ENCODE measurements around the gene LIF. TPM values are rescaled to one million over a fixed set of nuclear protein-coding genes. Genes with fewer than 3 reads are reported as not detected.
A peak's percentile ranks its signal among the peaks of the same experiment; 100 is the strongest.

LIF gene
- total RNA-seq, 4 donors from 2014 or later = 4.0 to 5.2 (median 4.4) TPM

DNA sequence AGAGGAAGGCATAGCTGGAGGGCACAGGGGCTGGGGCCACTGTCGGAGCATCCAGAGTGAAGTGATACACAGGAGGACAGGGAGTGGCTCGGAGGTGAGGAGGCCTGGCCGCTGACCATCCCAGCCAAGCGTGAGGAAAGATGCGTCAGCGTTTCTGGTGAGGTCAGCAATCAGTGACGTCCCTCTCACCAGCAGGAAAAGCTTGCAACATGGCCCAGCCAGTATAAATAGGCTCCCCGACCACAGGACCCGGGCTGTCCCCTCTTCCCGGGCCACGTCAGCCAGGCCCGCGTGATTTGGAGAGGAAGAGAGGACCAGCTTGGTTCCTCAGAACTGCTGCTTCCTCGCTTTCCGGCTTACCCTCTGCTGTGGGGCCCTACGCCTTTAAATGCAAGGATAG is 24.3 kb upstream of the LIF start:
- in situ Hi-C loops (cut with MboI; ENCODE audit: low pct_ligation_motif_present in 1 of 4, low pct_unique_long_range_greater_than_20kb in 1 of 4, low sequenced_read_pairs in 3 of 4) (no loop called here), intact Hi-C loops (cut with DNase I; ENCODE audit: low total_unique reads) (no loop called here)
- H3K36me3 ChIP-seq = no peaks in the 10 kb centered on the region
- H3K9me3 ChIP-seq = no peaks in the 10 kb centered on the region
- peak; percentile 57 for DNase-seq
- no peak overlapping the region for H3K4me3 ChIP-seq
- no peaks in the 10 kb centered on the region for H3K27me3 ChIP-seq
- TF ChIP-seq POLR2A (IDR thresholded peaks at IDR 0.05) (no peak), POLR2AphosphoS5 (IDR thresholded peaks at IDR 0.05) (peak in 1 of 3 donors; percentile 12), EP300 (IDR thresholded peaks at IDR 0.05; ENCODE audit: low read depth) (no peak)
- TF ChIP-seq, protein P1, sequence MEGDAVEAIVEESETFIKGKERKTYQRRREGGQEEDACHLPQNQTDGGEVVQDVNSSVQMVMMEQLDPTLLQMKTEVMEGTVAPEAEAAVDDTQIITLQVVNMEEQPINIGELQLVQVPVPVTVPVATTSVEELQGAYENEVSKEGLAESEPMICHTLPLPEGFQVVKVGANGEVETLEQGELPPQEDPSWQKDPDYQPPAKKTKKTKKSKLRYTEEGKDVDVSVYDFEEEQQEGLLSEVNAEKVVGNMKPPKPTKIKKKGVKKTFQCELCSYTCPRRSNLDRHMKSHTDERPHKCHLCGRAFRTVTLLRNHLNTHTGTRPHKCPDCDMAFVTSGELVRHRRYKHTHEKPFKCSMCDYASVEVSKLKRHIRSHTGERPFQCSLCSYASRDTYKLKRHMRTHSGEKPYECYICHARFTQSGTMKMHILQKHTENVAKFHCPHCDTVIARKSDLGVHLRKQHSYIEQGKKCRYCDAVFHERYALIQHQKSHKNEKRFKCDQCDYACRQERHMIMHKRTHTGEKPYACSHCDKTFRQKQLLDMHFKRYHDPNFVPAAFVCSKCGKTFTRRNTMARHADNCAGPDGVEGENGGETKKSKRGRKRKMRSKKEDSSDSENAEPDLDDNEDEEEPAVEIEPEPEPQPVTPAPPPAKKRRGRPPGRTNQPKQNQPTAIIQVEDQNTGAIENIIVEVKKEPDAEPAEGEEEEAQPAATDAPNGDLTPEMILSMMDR (IDR thresholded peaks at IDR 0.05) = no peak
- 76 to 87% methylated on average over 6 to 15 of the region's 16 CpGs for WGBS, 2 donors (ENCODE audit: low coverage in 1 of 2)
- peak overlapping the region in 1 of 4 donors; percentile 4 for H3K27ac ChIP-seq
- H3K4me1 ChIP-seq = peaks cover 0 to 4% (median 0%) of the 10 kb centered on the region in 4 donors

DNA sequence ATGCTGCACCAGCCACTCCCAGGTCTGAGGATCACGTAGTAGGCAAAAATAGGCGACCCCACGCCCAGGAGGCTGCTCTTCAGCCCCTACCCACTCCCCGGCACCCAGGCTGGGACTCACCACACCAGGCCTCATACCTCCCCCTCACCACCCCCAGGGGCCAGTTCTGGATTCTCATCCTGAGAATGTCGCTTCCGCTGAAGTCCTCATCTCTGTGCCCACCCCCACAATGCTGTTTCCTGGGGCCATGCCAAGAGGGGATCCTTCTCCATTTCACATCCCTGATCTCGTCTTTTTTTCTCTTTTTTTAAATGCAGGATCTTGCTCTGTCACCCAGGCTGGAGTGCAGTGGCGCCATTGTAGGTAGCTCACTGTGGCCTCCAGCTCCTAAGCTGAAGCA is 21.8 kb upstream of the LIF start:
- WGBS, 2 donors (ENCODE audit: low coverage in 1 of 2) = 91% methylated on average over 8 of the region's 8 CpGs; no CpG with 5 or more reads in 1 of the 2 donors
- no peaks in the 10 kb centered on the region for H3K36me3 ChIP-seq
- H3K4me1 ChIP-seq = peaks cover 0 to 5% (median 0%) of the 10 kb centered on the region in 4 donors
- H3K27ac ChIP-seq = no peak overlapping the region
- TF ChIP-seq POLR2AphosphoS5 (IDR thresholded peaks at IDR 0.05) (no peak), EP300 (IDR thresholded peaks at IDR 0.05; ENCODE audit: low read depth) (no peak), POLR2A (IDR thresholded peaks at IDR 0.05) (no peak)
- TF ChIP-seq, protein P1 (IDR thresholded peaks at IDR 0.05) = no peak
- H3K9me3 ChIP-seq = no peaks in the 10 kb centered on the region
- no peaks in the 10 kb centered on the region for H3K27me3 ChIP-seq
- no peak for DNase-seq
- no peak overlapping the region for H3K4me3 ChIP-seq
- intact Hi-C loops (cut with DNase I; ENCODE audit: low total_unique reads) = loop anchor here (10.0 kb wide), 1 partner anchor 86 kb away; the partner anchor contains the start of genes CCDC157 and SF3A1
- in situ Hi-C loops (cut with MboI; ENCODE audit: low pct_ligation_motif_present in 1 of 4, low pct_unique_long_range_greater_than_20kb in 1 of 4, low sequenced_read_pairs in 3 of 4) = loop anchor here in 3 of 4 donors (10.0 kb wide), 3 partner anchors 116 to 164 kb away; partner anchors contain the start of genes RNF215 (in 1 of the 3) and SEC14L2 (in 1 of the 3)

DNA sequence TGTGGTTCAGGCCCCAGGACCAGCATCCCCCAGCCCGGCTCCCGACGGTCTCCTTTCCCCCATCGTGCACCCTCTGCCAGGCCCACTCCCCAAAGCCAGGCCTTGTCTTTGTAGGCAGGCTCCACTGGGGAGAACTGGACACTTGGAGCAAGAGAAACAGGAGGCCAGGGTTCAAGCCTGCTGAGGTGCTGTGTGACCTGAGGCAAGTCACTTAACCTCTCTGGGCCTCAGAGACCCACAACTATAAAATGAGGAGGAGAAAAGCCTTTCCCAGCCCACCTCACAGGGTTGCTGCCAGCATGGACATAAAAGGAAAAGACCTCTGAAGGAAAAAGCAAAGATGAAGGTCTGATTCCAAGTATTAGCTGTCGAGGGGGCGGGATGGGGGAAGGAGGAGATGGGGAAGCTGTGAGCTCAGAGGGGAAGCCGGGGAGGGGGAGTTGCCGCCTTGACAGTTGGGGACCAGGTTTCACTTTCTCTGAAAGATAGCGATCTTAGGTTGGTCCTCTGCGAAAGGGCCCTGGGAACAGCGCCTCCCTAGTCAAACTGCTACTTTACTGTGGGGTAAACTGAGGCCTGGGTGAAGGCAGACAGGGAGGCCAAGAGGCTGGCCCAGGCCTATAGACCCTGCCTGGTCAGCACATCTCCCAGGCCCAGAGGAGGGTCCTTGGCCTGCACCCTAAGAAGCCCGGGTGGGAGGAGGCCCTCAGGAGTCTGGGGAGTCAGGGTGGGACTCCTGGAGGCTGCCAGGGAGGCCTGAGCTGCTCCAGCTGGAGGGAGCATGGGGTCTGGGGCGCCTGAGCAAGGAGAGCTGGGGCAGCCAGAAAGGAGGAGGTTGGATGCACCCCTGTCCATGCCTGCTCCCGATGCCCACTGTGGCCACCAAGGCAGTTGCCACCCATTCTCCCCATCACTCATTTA is 21.1 kb upstream of the LIF start:
- H3K4me3 ChIP-seq = peak overlapping the region in 1 of 4 donors; percentile 38
- 40 to 72% methylated on average over 1 to 14 of the region's 14 CpGs for whole genome bisulfite sequencing, 2 donors (ENCODE audit: low coverage in 1 of 2)
- H3K36me3 ChIP-seq = no peaks in the 10 kb centered on the region
- TF ChIP-seq POLR2AphosphoS5 (IDR thresholded peaks at IDR 0.05) = no peak
- no peak for TF ChIP-seq EP300 (IDR thresholded peaks at IDR 0.05; ENCODE audit: low read depth)
- no peak for DNase-seq
- no peaks in the 10 kb centered on the region for H3K9me3 ChIP-seq
- in situ Hi-C loops (cut with MboI; ENCODE audit: low pct_ligation_motif_present in 1 of 4, low pct_unique_long_range_greater_than_20kb in 1 of 4, low sequenced_read_pairs in 3 of 4) (loop anchor here in 3 of 4 donors (10.0 kb wide), 3 partner anchors 117 to 163 kb away; partner anchors contain the start of genes RNF215 (in 1 of the 3) and SEC14L2 (in 1 of the 3)), intact Hi-C loops (cut with DNase I; ENCODE audit: low total_unique reads) (loop anchor here (10.0 kb wide), 1 partner anchor 87 kb away; the partner anchor contains the start of genes CCDC157 and SF3A1)
- peak overlapping the region; percentile 61 to 68 (median 66) for H3K27ac ChIP-seq
- H3K4me1 ChIP-seq = peaks cover 0 to 12% (median 0%) of the 10 kb centered on the region in 4 donors
- no peaks in the 10 kb centered on the region for H3K27me3 ChIP-seq

DNA sequence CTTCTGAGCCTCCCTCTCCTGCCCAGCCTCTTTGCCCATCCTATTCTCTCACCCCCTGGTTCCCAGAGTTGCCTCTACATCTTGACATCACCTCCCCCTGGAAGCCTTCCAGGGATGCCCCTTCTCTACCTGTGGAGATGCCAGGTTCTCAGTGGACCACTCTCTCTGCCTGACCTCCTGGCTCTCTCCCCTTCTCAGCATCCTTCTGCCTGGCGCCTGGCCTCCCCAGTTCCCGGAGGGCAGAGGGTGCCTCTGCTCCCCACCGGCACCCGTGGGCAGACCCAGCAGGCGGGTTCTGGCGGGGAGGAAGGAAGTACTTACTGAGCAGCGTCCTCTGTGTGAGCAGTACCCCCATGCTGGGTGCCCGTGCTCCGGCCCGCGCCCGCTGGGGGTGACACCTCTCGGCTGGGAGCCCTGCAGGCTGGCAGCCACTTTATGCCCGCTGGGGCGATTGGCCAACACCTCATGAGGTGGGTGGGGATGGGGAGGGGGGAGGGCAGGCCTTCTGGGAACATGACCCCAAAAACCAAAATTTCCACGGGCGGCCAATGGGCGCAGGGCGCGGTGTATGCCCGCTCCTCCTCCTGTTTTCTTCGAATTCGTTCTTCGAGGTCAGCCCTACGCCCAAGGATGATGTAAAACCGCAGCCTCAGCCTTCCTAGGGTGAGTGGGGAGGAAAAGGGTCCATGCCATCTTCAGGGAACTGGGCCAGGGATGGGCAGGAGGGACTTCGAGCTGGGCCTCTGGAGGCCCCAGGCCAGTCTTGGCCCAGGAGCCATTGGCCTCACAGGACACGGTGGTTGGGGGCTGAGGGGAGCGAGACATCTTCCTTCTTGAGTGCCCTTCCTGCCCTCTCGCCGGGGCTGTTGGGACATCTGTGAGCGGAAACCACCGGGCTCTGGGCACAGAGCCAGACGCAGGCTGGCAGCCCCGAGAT is 20.2 kb upstream of the LIF start, which contains the start of gene OSM:
Gene OSM, minus strand, starts transcription at position 407 of the 937 bp plus-strand sequence. Its CDS starts 52 bp downstream, at position 355.
- Histone ChIP-seq H3K36me3 (no peaks in the 10 kb centered on the region), H3K27me3 (no peaks in the 10 kb centered on the region), H3K9me3 (no peaks in the 10 kb centered on the region), H3K27ac (peak within 1 kb of the TSS; percentile 61 to 68 (median 66)), H3K4me3 (peak within 1 kb of the TSS in 3 of 4 donors; percentile 11 to 38 (median 22)), H3K4me1 (peaks cover 0 to 13% (median 0%) of the 10 kb centered on the region in 4 donors)
- WGBS, 2 donors (ENCODE audit: low coverage in 1 of 2) = 79% methylated on average over 32 of the region's 35 CpGs; no CpG with 5 or more reads in 1 of the 2 donors
- in situ Hi-C loops (cut with MboI; ENCODE audit: low pct_ligation_motif_present in 1 of 4, low pct_unique_long_range_greater_than_20kb in 1 of 4, low sequenced_read_pairs in 3 of 4) = loop anchor here in 3 of 4 donors (10.0 kb wide), 3 partner anchors 118 to 162 kb away; partner anchors contain the start of genes RNF215 (in 1 of the 3) and SEC14L2 (in 1 of the 3)
- TF ChIP-seq, protein P1 (IDR thresholded peaks at IDR 0.05) = no peak
- TF ChIP-seq POLR2AphosphoS5 (IDR thresholded peaks at IDR 0.05) (no peak), EP300 (IDR thresholded peaks at IDR 0.05; ENCODE audit: low read depth) (no peak), POLR2A (IDR thresholded peaks at IDR 0.05) (no peak)
- intact Hi-C loops (cut with DNase I; ENCODE audit: low total_unique reads) = loop anchor here (10.0 kb wide), 1 partner anchor 88 kb away; the partner anchor contains the start of genes CCDC157 and SF3A1
- DNase-seq = peak; percentile 74
